ENCODE data around the gene RPS6KA4. TPM values are rescaled to one million over a fixed set of nuclear protein-coding genes. Genes with fewer than 3 reads are reported as not detected.

Gene RPS6KA4
- total RNA-seq, 1 donor from 2014 or later, result 26.9 TPM

GRCh38 chr11:64324692-64325469 is 34.1 kb upstream of the RPS6KA4 start:
- no peak for DNase-seq (ENCODE audit: low read depth)

GRCh38 chr11:64327375-64327774 is 31.6 kb upstream of the RPS6KA4 start:
- no peak for DNase-seq (ENCODE audit: low read depth)

DNA sequence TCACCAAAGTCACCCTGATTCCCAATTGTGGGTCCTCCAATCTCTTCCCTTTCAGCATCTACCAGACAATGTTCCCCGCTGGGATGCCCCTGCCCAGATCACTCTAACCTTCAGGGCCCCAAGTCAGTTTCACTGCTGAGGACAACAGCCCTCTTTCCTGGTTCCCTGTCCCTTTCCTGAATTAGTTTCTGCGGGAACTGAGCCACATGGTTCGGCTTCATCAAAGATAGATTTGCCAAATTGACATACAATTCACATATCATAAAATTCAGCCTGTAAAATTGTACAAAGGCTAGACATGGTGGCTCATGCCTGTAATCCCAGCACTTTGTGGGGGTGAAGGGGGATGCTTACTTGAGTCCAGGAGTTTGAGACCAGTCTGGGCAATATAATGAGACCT is 31.0 kb upstream of the RPS6KA4 start:
- DNase-seq (ENCODE audit: low read depth), result no peak

DNA sequence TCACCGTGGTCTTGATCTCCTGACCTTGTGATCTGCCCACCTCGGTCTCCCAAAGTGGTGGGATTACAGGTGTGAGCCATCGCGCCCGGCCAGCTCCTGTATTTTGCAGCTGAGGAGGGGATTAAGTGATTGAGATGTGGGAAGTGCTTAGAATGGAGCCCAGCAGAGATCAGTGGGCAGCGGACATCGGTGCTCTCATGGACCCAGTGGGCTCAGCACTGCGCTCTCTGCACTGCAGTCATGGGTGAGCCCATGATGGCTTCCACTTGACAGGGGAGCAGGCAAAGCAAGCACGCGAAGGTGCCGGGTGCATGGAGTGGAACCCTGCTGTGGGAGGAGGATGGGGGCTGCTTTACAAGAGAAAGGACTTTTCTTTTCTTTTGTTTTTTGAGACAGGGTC is 28.1 kb upstream of the RPS6KA4 start:
- DNase-seq (ENCODE audit: low read depth), result no peak

DNA sequence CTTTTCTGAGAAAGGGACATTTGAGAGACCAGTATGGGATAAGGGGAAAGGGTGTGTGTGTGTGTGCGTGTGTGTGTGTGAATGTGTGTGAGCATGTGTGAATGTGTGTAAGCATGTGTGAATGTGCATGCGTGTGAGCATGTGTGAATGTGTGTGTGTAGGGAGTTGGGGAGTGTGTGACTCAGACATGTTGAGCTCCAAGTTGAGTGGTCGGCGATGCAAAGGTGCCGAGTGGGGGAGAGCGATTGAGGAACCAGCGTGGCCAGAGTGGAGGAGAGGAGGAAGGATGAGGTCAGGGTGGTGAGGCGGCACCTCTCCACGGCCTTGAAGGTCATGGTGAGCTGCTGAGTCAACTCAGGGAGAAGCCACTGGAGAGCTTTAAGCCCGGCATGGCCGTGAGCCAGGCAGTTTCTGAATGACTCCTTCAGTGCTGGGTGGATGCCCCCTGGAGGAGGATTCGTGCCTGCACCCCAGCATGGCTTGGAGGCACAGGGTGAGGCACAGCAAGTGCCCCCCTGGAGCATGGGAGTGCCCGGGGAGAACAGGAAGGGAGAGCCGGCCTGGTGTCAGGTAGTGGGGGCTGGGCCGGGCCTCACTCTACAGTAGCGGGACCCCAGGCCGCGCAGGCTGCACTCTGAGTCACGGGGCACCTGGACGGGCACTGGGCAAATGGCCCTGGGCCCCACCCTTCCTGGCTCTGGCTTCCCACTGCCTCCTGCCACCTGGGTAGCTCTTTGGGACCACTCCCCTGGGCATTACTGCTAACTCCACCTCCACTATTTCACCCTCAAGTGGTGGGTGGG is 27.2 kb upstream of the RPS6KA4 start:
- DNase-seq (ENCODE audit: low read depth), result peak; percentile 90

DNA sequence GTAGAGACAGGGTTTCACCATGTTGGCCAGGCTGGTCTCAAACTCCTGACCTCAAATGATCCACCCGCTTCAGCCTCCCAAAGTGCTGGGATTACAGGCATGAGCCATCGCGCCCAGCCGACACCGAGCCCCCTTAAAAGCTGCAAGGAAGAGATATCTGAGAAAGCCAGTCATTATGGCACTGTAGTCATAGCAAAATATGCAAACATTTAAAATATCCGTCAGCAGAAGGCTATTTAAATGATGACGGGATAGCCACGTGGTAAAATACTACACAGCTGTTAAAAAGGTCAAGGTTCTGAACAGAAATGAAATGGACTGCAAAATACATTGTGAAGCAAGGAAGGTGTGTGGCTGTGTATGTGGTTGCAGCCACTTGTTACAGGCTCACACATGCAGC is 25.4 kb upstream of the RPS6KA4 start:
- no peak for DNase-seq (ENCODE audit: low read depth)

- DNase-seq (ENCODE audit: low read depth), result peak; percentile 95
These were observed 23.9 kb upstream of the RPS6KA4 start for GRCh38 chr11:64334764-64335735.

GRCh38 chr11:64337538-64338249 is 21.3 kb upstream of the RPS6KA4 start:
- no peak for DNase-seq (ENCODE audit: low read depth)

GRCh38 chr11:64338716-64339115 is 20.2 kb upstream of the RPS6KA4 start:
- no peak for DNase-seq (ENCODE audit: low read depth)

- no peak for DNase-seq (ENCODE audit: low read depth)
These were observed 19.7 kb upstream of the RPS6KA4 start for GRCh38 chr11:64339286-64339685.

DNA sequence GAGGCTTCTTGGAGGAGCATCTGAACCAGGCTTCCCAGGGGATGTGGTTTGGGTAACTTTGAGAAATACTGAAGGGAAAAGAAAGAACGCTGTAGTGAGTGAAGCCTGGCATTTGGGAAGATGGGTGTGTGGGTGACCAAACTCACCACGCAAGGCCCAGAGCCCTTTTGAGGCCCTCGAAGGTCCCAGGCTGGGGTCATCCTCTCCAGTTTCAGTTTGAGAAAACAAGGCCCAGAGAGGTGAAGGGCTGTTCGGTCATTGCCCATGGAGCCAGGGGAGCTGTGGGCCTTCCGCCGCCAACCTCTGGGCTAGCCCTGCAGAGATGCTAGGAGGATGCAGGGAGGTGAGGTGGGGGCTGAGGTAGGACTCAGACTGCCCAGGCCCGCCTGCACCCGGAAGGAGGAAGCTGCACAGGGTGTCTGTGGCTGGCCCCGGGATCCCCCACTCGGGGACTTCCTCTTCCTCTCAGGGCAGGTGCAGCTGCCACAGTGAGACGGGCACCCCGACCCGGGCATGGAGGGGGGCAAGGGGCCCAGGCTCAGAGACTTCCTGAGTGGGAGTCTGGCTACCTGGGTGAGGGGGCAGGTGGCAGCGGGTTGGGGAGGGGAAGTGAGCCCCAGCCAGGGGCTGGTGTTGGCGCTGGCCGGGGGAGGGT is 19.1 kb upstream of the RPS6KA4 start, which contains the start of gene CCDC88B:
TSS of gene CCDC88B (plus strand) at position 451 of the 655 bp plus-strand sequence. CDS start at position 514, 63 bp downstream.
- no peak for DNase-seq (ENCODE audit: low read depth)

- no peak for DNase-seq (ENCODE audit: low read depth)
These were observed 18.2 kb upstream of the RPS6KA4 start for GRCh38 chr11:64340671-64341335.

- no peak for DNase-seq (ENCODE audit: low read depth)
These were observed 17.5 kb upstream of the RPS6KA4 start for GRCh38 chr11:64341429-64341828.

GRCh38 chr11:64341851-64342791 is 16.8 kb upstream of the RPS6KA4 start:
- peak; percentile 78 for DNase-seq (ENCODE audit: low read depth)

GRCh38 chr11:64342869-64343745 is 15.9 kb upstream of the RPS6KA4 start:
- no peak for DNase-seq (ENCODE audit: low read depth)

DNA sequence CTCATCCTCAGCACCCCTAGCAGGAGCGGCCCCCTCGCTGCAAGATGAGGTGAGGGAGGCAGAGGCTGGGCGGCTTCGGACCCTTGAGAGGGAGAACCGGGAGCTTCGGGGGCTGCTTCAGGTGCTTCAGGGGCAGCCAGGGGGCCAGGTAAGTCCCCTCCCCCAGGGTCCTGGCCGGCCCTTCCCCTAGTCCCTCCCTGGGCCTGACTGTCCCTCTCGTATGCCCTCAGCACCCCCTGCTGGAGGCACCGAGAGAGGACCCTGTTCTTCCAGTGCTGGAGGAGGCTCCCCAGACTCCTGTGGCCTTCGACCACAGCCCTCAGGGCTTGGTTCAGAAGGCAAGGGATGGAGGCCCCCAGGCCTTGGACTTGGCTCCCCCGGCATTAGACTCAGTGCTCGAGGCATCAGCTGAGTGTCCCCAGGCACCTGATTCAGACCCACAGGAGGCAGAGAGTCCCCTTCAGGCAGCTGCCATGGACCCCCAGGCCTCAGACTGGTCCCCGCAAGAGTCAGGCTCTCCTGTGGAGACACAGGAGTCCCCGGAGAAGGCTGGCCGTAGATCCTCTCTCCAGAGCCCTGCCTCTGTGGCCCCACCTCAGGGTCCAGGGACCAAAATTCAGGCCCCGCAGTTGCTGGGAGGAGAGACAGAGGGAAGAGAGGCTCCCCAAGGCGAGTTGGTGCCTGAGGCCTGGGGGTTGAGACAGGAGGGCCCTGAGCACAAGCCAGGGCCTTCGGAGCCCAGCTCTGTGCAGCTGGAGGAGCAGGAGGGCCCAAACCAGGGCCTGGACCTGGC is 15.0 kb upstream of the RPS6KA4 start:
- no peak for DNase-seq (ENCODE audit: low read depth)
